Esophagus (tissue), 2 donors: ENCODE measurements around the gene COBL. TPM values are rescaled to one million over a fixed set of nuclear protein-coding genes. Genes with fewer than 3 reads are reported as not detected.

ENCODE experiments used
- H3K27ac ChIP-seq, 2 donors: one replicate each; pipeline ENCODE4 v1.5.1; 2013; ENCODE audit warnings: low read depth in 2 of 2, mild to moderate bottlenecking in 2 of 2, inconsistent platforms in 1 of 2, low read length in 1 of 2, moderate library complexity in 1 of 2
- H3K27me3 ChIP-seq, 2 donors: one replicate each; pipeline ENCODE4 v1.6.1; 2013; ENCODE audit warnings: low read length in 2 of 2, control low read depth in 1 of 2, mild to moderate bottlenecking in 1 of 2; ENCODE audit not compliant: insufficient read depth in 2 of 2, control insufficient read depth in 1 of 2
- H3K36me3 ChIP-seq, 2 donors: one replicate each; pipeline ENCODE4 v1.6.1; 2013; ENCODE audit warnings: low read length in 1 of 2; ENCODE audit not compliant: control insufficient read depth in 2 of 2, insufficient read depth in 2 of 2
- H3K4me1 ChIP-seq, 2 donors: one replicate each; pipeline ENCODE4 v1.6.1; 2013; ENCODE audit warnings: low read length in 1 of 2; ENCODE audit not compliant: control insufficient read depth in 2 of 2, insufficient read depth in 2 of 2
- H3K4me3 ChIP-seq, 2 donors: one replicate each; pipeline ENCODE4 v1.5.1; 2013; ENCODE audit warnings: low read length in 2 of 2, mild to moderate bottlenecking in 2 of 2, low read depth in 1 of 2, moderate library complexity in 1 of 2
- H3K9me3 ChIP-seq, 2 donors: one replicate each; pipeline ENCODE4 v1.6.1; 2013; ENCODE audit warnings: mild to moderate bottlenecking in 2 of 2, low read depth in 1 of 2, low read length in 1 of 2, moderate library complexity in 1 of 2; ENCODE audit not compliant: control insufficient read depth in 2 of 2, insufficient read depth in 1 of 2
- WGBS, 2 donors: extraction: QIAGEN DNeasy Blood & Tissue Kit; methylation state at CpG; one replicate each; pipeline ENCODE4 v1.1.7; 2013; 5-methylcytosine and 5-hydroxymethylcytosine counted together
- polyA plus RNA-seq, 2 donors: library from polyadenylated mRNA; stranded (reverse); fragments of 200-250 nt; gene quantifications; one replicate each; pipeline ENCODE4 v1.2.3, GENCODE V29; 2013
- donor health status: healthy with polysubstance abuse.
- donor health status: Bipolar disorder and iron deficiency.

COBL gene
- polyA plus RNA-seq, 2 donors: 3.6 to 6.1 TPM

DNA sequence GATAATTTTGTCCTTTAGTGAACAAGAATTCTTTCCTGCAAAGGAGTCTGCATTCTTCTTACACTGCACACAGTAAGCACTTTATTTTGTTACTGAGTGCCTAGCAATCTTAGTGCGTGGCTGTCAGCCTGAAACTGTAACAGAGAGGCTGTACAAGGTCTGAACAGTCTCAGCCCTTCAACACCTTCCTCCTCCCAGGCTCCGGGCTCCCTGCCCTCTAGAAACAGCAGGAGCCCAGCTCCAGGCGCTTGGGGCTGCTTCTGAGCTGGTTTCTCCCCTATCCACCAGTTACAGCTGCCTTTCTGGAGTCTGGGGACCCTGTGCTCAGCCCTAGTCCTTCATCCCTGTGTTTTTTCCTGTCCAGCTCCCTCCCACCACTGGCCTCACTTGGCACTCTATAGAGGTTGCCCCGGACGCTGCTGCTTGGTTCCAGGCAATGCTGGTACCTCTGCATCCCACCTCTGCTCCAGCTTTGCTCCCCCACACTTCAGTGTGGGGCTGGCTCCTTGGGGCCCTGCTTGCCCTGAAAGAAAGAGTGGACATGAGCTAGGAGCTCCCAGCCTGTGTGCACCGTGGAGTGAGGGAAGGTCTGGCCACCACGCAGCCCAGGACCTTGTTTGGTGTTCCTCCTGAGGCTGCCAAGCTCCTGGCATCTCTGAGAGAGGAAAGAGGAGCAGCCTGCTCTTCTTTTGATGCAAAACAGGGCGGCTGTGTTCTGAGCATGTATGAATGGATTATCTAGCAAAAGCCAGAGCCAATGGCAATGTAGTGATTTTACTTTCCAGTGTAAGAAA is 282.7 kb downstream of the COBL start:
- H3K4me1 ChIP-seq: peaks cover 0 to 3% of the 10 kb centered on the region in 2 donors
- no peaks in the 10 kb centered on the region for H3K9me3 ChIP-seq
- H3K27ac ChIP-seq: no peak overlapping the region
- no peak overlapping the region for H3K4me3 ChIP-seq
- no peaks in the 10 kb centered on the region for H3K27me3 ChIP-seq
- peaks cover 0 to 4% of the 10 kb centered on the region in 2 donors for H3K36me3 ChIP-seq
- WGBS, 2 donors: 56 to 59% methylated on average over 8 of the region's 8 CpGs

- H3K36me3 ChIP-seq: peaks cover 2 to 6% of the 10 kb centered on the region in 2 donors
- WGBS, 2 donors: 88 to 93% methylated on average over 8 of the region's 8 CpGs
- no peaks in the 10 kb centered on the region for H3K9me3 ChIP-seq
- H3K4me3 ChIP-seq: no peak overlapping the region
- H3K4me1 ChIP-seq: peaks cover 0 to 3% of the 10 kb centered on the region in 2 donors
- H3K27ac ChIP-seq: no peak overlapping the region
- no peaks in the 10 kb centered on the region for H3K27me3 ChIP-seq
Measured at GRCh38 chr7:51031791-51032515, 284.7 kb downstream of the COBL start.

GRCh38 chr7:51031216-51031615 is 285.4 kb downstream of the COBL start:
- WGBS, 2 donors: 75 to 87% methylated on average over 10 of the region's 10 CpGs
- Histone ChIP-seq H3K4me1 (peaks cover 0 to 3% of the 10 kb centered on the region in 2 donors), H3K27ac (no peak overlapping the region), H3K4me3 (no peak overlapping the region), H3K9me3 (no peaks in the 10 kb centered on the region), H3K27me3 (no peaks in the 10 kb centered on the region), H3K36me3 (peaks cover 3 to 6% of the 10 kb centered on the region in 2 donors)

- no peak overlapping the region for H3K4me3 ChIP-seq
- H3K9me3 ChIP-seq: no peaks in the 10 kb centered on the region
- H3K27ac ChIP-seq: no peak overlapping the region
- 54 to 61% methylated on average over 4 of the region's 4 CpGs for WGBS, 2 donors
- peaks cover 5 to 8% of the 10 kb centered on the region in 2 donors for H3K36me3 ChIP-seq
- no peaks in the 10 kb centered on the region for H3K27me3 ChIP-seq
- H3K4me1 ChIP-seq: peaks cover 0 to 3% of the 10 kb centered on the region in 2 donors
Measured at GRCh38 chr7:51029701-51030191, 286.9 kb downstream of the COBL start.

GRCh38 chr7:51029131-51029530 is 287.5 kb downstream of the COBL start:
- Histone ChIP-seq H3K4me3 (no peak overlapping the region), H3K27me3 (no peaks in the 10 kb centered on the region), H3K9me3 (no peaks in the 10 kb centered on the region), H3K27ac (no peak overlapping the region), H3K4me1 (peaks cover 0 to 3% of the 10 kb centered on the region in 2 donors), H3K36me3 (peaks cover 5 to 10% of the 10 kb centered on the region in 2 donors)
- WGBS, 2 donors: 84% methylated on average over 13 of the region's 13 CpGs

- Histone ChIP-seq H3K36me3 (peaks cover 5 to 10% of the 10 kb centered on the region in 2 donors), H3K4me1 (no peaks in the 10 kb centered on the region), H3K4me3 (no peak overlapping the region), H3K27ac (no peak overlapping the region), H3K27me3 (no peaks in the 10 kb centered on the region), H3K9me3 (no peaks in the 10 kb centered on the region)
- WGBS, 2 donors: 93 to 94% methylated on average over 19 of the region's 19 CpGs
Measured at GRCh38 chr7:51027935-51028830, 288.4 kb downstream of the COBL start.

DNA sequence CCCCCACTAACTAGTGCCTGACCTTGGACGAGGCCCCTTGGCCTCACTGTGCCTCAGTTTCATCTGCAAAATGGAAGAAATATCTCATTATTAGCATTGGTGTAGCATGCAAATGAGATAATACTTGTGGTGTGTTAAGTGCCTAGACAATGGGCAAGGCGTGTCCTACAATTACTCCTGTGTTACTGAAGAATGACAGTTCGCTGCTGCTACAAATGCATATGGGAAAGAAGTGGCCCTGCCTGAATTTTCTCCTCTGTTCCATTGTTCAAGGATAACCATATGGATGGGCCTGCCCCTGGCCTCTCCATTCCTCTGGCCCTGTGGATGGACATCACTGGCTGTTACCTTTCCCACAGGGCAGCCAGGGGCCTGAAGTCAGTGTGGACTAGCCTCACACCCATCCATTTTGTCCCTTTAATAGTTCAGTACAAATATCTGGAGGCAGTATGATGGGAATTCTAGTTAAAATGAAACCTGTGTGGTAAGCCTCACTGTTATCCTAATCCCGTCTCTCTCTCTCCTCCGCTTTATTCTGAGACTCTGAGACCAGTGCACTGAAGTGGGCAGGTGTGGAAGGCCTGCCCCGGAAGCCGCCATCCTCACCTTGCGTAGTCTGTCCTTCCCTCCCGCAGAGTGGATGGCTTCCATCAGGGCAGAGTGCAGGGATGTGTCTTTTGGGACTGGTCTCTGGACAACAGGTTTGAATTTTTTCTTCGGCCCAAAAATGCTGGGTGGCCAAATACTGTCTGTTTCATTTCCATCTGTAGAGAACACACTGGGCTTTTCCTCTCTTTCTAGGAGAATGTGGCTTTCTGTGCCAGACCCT is 289.3 kb downstream of the COBL start:
- WGBS, 2 donors: 94 to 95% methylated on average over 10 of the region's 10 CpGs
- Histone ChIP-seq H3K4me3 (no peak overlapping the region), H3K36me3 (peaks cover 5 to 10% of the 10 kb centered on the region in 2 donors), H3K27ac (no peak overlapping the region), H3K27me3 (no peaks in the 10 kb centered on the region), H3K9me3 (no peaks in the 10 kb centered on the region), H3K4me1 (no peaks in the 10 kb centered on the region)

DNA sequence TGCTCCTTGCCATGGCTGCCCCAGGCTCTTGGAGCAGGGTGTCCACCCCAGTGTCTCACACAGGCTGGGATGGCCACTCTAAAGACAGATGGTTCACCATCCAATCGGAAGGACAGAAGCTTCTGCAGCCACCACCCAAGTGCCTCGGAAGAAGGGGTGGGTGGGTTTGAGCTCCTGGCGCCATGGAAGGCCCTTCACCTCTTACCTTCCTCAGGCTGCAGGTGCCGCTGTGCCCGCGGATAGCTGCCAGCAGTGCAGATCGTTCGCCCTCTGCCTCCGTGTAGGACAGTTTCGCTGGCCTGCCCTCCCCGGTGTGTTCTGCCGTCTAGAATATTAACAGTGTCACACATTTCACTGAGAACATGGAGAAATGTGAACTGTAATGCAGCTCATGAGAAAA is 290.3 kb downstream of the COBL start:
- Histone ChIP-seq H3K36me3 (peaks cover 5 to 9% of the 10 kb centered on the region in 2 donors), H3K27me3 (no peaks in the 10 kb centered on the region), H3K4me3 (no peak overlapping the region), H3K27ac (no peak overlapping the region), H3K4me1 (no peaks in the 10 kb centered on the region), H3K9me3 (no peaks in the 10 kb centered on the region)
- 92 to 98% methylated on average over 12 of the region's 12 CpGs for WGBS, 2 donors
